Measurements from ENCODE around the gene UBE2H.
"Not testable (repeated sequence)": the region's sequence is repeated elsewhere in the genome, so short reads cannot be mapped to it uniquely, and the experiment has no call there.

DNA sequence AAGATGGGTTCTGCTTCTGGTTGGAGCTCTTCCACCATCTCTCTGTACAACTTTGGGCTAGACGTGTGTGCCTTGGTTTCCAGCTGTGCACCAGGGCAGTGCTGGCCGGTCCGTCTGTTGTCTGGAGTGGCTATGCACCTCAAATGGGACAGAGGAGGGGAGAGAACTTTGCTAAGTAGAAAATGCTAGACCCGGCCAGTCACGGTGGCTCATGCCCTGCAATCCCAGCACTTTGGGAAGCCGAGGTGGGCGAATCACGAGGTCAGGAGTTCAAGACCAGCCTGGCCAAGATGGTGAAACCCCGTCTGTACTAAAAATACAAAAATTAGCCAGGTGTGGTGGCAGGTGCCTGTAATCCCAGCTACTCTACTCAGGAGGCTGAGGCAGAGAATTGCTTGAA, 158.3 kb downstream of the UBE2H start:
- TF ChIP-seq, protein P1, sequence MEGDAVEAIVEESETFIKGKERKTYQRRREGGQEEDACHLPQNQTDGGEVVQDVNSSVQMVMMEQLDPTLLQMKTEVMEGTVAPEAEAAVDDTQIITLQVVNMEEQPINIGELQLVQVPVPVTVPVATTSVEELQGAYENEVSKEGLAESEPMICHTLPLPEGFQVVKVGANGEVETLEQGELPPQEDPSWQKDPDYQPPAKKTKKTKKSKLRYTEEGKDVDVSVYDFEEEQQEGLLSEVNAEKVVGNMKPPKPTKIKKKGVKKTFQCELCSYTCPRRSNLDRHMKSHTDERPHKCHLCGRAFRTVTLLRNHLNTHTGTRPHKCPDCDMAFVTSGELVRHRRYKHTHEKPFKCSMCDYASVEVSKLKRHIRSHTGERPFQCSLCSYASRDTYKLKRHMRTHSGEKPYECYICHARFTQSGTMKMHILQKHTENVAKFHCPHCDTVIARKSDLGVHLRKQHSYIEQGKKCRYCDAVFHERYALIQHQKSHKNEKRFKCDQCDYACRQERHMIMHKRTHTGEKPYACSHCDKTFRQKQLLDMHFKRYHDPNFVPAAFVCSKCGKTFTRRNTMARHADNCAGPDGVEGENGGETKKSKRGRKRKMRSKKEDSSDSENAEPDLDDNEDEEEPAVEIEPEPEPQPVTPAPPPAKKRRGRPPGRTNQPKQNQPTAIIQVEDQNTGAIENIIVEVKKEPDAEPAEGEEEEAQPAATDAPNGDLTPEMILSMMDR (IDR thresholded peaks at IDR 0.05 in 4 of 5, conservative IDR thresholded peaks at IDR 0.05 in 1 of 5) = not testable (repeated sequence)
- TF ChIP-seq POLR2A (IDR thresholded peaks at IDR 0.05) = not testable (repeated sequence)
